NCI-H2196 treated with DMSO at 0.1 percent for 48 hours (cell line): Measurements from ENCODE around the gene RNU7-1.
"Not testable (repeated sequence)": the region's sequence is repeated elsewhere in the genome, so short reads cannot be mapped to it uniquely, and the experiment has no call there.

Experiments
- DNase-seq: peaks from one replicate; lab custom pipeline; 2025; ENCODE audit not compliant: unreplicated experiment; lab: John Stamatoyannopoulos, UW

Gene RNU7-1

GRCh38 chr12:6943722-6944380 is at the start of gene RNU7-1, which contains the start of gene C12orf57:
RNU7-1 (plus strand) TSS chr12:6943816.
C12orf57 (plus strand) TSS chr12:6944022; CDS start chr12:6944122, 100 bp downstream.
- peak; percentile 18 for DNase-seq

DNA sequence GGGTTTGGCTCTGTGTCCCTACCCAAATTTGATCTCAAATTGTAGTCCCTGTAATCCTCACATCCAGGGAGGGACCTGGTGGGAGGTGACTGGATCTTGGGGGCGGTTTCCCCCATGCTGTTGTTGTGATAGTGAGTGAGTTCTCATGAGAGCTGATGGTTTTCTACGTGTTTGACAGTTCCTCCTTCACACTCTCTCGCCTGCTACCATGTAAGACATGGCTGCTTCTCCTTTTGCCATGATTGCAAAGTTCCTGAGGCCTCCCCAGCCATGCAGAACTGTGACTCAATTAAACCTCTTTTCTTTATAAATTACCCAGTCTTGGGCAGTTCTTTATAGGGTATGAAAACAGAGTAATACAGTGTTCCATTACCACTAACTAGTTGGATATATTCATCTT is 49.3 kb upstream of the RNU7-1 start:
- DNase-seq: no peak

DNA sequence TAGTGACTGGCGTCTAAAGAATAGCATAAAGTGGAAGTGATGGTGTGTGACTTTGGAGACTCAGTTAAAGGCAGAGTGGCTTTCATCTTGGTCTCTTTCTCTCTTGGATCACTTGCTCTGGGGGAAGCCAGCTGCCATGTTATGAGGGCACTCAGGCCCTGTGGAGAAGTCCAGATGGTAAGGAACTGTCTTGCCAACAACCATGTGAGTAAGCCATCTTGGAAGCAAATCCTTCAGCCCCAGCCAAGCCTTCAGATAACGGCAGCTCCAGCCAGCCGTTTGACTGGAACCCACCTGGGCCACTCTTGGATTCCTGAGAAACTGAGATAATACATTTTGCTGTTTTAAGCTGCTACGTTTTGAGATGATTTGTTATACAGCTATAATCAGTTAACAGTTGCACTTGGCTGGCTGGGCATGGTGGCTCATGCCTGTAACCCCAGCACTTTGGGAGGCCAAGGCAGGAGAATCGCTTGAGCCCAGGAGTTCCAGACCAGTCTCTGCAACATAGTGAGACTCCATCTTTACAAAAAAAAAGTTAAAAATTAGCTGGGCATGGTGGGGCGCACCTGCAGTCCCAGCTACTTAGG is 46.7 kb upstream of the RNU7-1 start:
- no peak for DNase-seq

DNA sequence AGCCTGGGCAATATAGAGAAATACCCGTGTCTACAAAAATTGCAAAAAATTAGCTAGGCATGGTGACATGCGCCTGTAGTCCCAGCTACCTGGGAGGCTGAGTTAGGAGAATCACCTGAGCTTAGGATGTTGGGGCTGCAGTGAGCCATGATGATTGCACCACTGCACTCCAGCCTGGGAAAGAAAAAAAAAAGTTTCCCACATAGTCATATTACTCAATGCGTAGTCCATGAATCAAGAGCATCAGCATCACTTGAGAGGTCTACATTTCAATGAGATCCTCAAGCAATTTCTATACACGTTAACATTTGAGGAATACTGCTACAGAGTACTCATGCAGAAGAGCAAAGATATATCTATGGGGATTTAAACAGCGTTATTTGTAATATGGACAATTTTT is 44.2 kb upstream of the RNU7-1 start:
- no peak for DNase-seq

DNA sequence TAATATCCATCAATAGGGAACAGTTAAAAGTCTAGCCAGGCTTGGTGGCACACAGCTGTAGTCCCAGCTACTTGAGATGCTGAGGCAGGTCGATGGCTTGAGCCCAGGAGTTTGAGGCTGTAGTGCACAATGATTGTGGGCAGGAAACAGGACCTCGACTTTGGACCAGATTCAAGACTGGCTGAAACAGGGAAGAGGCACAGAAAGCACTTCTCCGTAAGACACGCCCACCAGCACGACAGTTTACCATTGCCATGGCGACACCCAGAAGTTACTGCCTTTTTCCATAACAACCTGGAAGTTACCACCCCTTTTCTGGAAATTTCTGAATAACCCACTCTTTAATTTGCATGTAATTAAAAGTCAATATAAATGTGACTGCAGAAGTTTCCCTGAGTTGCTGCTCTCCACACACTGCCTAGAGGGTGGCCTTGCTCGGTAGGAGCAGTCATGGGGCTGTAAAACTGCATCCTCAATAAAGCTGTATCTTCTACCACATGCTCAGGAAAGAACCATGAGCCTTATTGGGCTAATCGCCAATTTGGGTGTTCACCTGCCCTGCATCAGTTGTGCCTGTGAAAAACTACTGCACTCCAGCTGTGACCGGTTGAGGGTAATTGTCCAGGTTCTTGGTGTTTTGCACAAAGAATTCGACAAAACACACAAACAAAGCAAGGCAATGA is 43.6 kb upstream of the RNU7-1 start:
- peak; percentile 38 for DNase-seq

DNA sequence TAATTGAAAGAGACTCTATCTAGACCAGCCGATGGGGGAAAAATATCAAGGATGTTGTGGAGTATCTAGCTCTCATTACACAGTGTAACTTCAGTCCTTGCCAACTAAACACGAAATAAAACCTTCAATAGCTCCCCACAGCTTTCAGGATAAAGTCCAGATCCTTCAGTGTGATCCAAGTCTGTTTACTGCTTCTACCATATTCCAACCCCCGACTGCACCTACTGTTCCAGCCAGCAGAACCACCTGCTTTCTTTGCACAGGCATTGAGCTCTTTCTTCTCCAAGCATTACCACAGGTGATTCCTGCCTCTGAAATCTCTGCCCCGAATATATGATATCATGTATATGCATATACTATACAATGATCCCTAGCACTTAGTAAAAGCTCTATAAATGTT is 41.2 kb upstream of the RNU7-1 start:
- no peak for DNase-seq

GRCh38 chr12:6903722-6904121 is 39.9 kb upstream of the RNU7-1 start:
- no peak for DNase-seq

DNA sequence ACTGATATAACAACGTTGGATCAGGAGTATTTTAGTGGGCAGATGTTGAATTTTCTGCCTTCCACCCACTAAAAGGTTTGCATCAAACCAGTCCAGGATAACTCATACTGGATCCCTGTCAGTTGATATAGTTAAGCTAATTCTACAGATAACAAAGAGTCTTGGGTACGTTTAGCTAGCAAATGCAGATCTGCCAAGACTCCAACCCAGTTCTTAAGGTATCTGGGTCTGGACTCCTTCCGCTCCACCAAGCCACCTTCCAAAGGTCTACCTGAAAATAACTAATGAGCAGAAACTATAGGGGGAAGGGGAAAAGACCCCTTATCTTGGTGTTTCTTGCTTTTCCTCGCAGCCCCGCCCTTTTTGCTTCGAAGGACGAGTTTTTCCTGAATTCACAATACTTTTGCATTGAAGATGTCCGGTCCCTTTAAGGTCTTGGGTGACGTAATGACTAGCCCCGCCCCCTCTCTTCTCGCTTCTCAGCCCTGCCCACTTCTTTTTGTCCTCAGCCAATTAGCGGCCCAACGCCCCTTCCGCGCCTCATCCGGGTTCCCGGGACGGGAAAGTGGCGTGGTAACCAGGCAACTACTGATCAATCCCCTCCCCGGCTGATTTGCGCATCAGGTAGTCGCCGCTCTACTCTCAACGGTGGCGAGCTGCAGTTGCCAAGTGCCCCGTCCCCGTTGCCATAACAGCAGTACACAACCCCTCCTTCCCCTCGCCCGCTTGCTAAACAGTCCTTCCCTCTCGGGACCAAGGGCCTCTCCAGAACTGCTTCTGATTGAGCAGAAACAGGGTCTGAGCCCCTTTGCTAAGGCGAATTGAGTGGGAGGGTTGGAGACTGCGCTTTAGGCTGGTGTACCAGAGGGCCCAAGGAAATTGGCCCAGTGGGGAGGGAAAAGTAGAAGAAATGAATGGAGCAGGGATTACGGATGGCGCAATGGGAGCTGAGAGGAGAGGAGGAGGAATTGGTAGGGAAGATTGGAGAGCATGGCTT is 39.0 kb upstream of the RNU7-1 start, which contains the start of gene LRRC23:
TSS of gene LRRC23 (plus strand) at position 543 of the 997 bp plus-strand sequence. CDS start 812 bp downstream, outside the sequence.
- DNase-seq: peak; percentile 76

- no peak for DNase-seq
Observed at GRCh38 chr12:6905414-6906040, 38.1 kb upstream of the RNU7-1 start.

GRCh38 chr12:6908141-6908540 is 35.5 kb upstream of the RNU7-1 start:
- not testable (repeated sequence) for DNase-seq

- no peak for DNase-seq
Observed at GRCh38 chr12:6909421-6910145, 34.0 kb upstream of the RNU7-1 start.

DNA sequence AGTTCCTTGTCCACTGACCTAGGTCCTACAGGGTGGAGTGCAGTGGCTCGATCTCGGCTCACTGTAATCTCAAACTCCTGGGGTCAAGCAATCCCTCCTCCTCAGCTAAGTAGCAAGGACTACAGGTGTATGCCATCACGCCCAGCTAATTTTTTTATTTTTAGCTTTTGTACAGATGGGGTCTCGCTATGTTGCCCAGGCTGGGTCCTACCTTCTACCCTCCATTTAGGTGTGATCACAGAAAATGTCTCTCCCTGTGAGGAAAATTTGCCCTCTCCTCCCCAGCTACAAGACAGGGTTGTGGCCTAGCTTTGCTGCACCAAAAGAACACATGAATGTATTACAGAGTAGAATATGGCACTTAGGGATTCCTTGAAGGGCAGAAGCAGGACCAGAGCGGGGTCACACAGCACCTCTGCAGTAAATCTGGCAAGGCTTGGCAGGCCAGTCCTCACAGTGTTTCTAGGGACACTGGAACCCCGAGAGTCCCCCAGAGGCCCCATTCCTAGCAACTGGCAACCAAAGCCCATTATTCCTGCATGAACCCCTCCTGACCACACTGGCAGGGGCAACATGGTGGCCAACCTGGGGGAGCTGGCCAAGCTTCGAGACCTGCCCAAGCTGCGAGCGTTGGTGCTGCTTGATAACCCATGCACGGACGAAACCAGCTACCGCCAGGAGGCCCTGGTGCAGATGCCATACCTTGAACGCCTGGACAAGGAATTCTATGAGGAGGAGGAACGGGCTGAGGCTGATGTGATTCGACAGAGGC is 31.3 kb upstream of the RNU7-1 start:
- no peak for DNase-seq

GRCh38 chr12:6914246-6914946 is 29.2 kb upstream of the RNU7-1 start, which contains the start of gene ENO2:
ENO2 (plus strand) TSS chr12:6914580; CDS start chr12:6915833, 1,253 bp downstream.
- DNase-seq: peak; percentile 13

DNA sequence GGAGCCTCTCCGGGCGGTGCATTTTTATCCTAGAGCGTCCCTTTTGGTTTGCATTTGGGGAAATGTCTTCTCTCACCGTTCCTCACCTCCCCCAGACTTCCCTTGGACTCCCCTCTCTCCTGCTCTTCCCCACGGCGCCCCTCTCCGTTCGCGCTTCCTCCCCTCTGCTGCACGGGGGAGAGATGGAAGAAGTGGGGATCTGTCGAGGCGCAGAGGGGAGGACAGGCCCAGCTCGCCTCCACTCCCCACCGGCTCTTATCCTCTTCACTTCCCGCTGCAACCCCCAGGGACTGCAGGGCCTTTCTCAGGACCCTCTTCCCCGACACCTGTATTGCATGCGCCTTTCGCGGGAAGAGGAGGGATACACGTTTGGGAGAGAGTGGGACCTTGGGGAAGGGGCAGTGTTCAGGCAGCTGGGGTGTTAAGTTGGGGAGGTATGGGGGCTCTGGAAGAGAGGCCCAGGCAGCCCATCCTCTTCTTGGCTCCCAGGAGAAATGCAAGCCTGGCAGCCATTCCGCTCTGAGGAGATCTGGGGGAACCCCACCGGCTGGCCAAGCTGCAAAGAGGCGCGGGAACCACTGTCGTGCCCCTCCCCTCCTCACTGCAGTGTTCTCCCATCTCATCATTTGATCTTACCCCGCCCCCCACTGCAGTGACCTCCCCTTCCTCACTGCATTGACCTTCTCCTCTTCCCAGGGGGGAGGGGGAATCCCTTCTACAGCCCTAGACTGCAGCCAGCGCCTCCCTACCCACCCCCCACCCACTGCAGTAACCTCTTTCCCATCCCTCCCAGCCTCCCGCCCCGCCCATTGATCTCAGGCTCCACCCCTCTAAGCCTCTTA is 28.4 kb upstream of the RNU7-1 start:
- DNase-seq: no peak

DNA sequence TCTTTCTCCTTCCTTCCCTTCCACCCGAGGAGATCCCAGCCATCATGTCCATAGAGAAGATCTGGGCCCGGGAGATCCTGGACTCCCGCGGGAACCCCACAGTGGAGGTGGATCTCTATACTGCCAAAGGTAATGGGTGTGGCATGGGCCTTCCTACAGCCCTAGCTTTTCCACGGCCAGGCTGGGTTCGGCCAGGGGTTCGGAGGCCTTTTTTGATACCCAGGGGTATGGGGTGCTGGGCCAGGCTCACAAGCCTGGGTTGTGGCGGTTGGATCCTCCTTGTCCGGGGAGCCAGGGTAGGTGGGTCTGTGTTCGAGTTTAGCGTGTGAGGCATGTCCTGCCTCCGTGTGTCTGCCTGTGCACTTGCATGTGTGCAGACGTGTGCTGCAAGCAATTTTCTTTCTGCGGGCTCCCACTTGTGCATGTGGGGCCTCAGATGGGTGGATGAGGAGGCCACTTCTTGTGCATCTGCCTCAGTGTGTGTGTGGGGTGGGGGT is 27.8 kb upstream of the RNU7-1 start:
- no peak for DNase-seq

GRCh38 chr12:6916426-6917200 is 27.0 kb upstream of the RNU7-1 start:
- no peak for DNase-seq
